PC-9 (cell line): ENCODE measurements around the gene UGT1A7. TPM values are rescaled to one million over a fixed set of nuclear protein-coding genes. Genes with fewer than 3 reads are reported as not detected.

ENCODE experiments used
- BruUV-seq: library from RNA; stranded (reverse); fragments of 400-500 nt; replicated peaks from 2 replicates; lab custom pipeline; 2021; lab: Mats Ljungman, UMichigan
- CTCF ChIA-PET: fragments of 300-600 bp; sonication (Branson Sonifier 250); formaldehyde crosslinking; loops from one replicate; lab custom pipeline; 2022; ENCODE audit warnings: antibody characterized with exemption; lab: Charles Lee
- POLR2A ChIA-PET: fragments of 300-600 bp; sonication (Branson Sonifier 250); formaldehyde crosslinking; loops from one replicate; lab custom pipeline; 2022; ENCODE audit warnings: antibody characterized with exemption; ENCODE audit not compliant: unreplicated experiment; lab: Charles Lee
- DNase-seq, 2 experiments: peaks; one replicate each; pipeline versions ENCODE4 v3.0.0 to v3.0.0-alpha.2; 2015 to 2022; ENCODE audit warnings: mixed read lengths in 1 of 2
- H2AFZ ChIP-seq: fragments of 200-600 bp; sonication (generic); 2 replicates; pipeline ENCODE4 v1.8.1; 2017; ENCODE audit warnings: antibody characterized with exemption
- H3F3A ChIP-seq: fragments of 200-600 bp; sonication (generic); 2 replicates; pipeline ENCODE4 v1.8.1; 2017; ENCODE audit warnings: antibody characterized with exemption, mild to moderate bottlenecking, low read depth; ENCODE audit not compliant: insufficient read depth
- H3K27ac ChIP-seq: fragments of 200-600 bp; sonication (generic); 2 replicates; pipeline ENCODE4 v1.6.1; 2016; ENCODE audit warnings: mixed run types
- H3K27me3 ChIP-seq: fragments of 200-600 bp; sonication (generic); 2 replicates; pipeline ENCODE4 v1.6.1; 2016; ENCODE audit warnings: low read depth, mixed run types; ENCODE audit not compliant: insufficient read depth
- H3K36me3 ChIP-seq: fragments of 200-600 bp; sonication (generic); 2 replicates; pipeline ENCODE4 v1.6.1; 2016; ENCODE audit warnings: low read depth, mixed run types
- H3K4me1 ChIP-seq: fragments of 200-600 bp; sonication (generic); replicated peaks from 2 replicates; pipeline ENCODE4 v1.6.1; 2016; ENCODE audit warnings: mixed run types; ENCODE audit not compliant: insufficient read depth
- H3K4me2 ChIP-seq: fragments of 200-600 bp; sonication (generic); 2 replicates; pipeline ENCODE4 v1.6.1; 2017; ENCODE audit warnings: mixed run types
- H3K4me3 ChIP-seq: fragments of 200-600 bp; sonication (generic); 2 replicates; pipeline ENCODE4 v1.6.1; 2016; ENCODE audit warnings: mixed run types
- H3K79me2 ChIP-seq: fragments of 200-600 bp; sonication (generic); 2 replicates; pipeline ENCODE4 v1.6.1; 2017; ENCODE audit warnings: low read depth, mixed run types
- H3K9me2 ChIP-seq: fragments of 200-600 bp; sonication (generic); 2 replicates; pipeline ENCODE4 v1.8.1; 2017; ENCODE audit warnings: mild to moderate bottlenecking; ENCODE audit not compliant: insufficient read depth
- H3K9me3 ChIP-seq: fragments of 200-600 bp; sonication (generic); 2 replicates; pipeline ENCODE4 v1.8.1; 2016; ENCODE audit warnings: low read depth; ENCODE audit not compliant: insufficient read depth
- H4K20me1 ChIP-seq: fragments of 200-600 bp; sonication (generic); 2 replicates; pipeline ENCODE4 v1.8.1; 2017; ENCODE audit not compliant: insufficient read depth
- CTCF ChIP-seq: fragments of 200-600 bp; sonication (generic); conservative IDR thresholded peaks from 2 replicates; pipeline ENCODE4 v1.6.1; 2017; ENCODE audit warnings: mixed run types, antibody characterized with exemption, mild to moderate bottlenecking, moderate library complexity
- EZH2 ChIP-seq: fragments of 200-600 bp; sonication (generic); IDR thresholded peaks from 2 replicates; pipeline ENCODE4 v1.8.0; 2017; ENCODE audit warnings: antibody characterized with exemption, low read depth
- intact Hi-C: fragments of 100-400 bp; cut with micrococcal nuclease; formaldehyde crosslinking; loops from one replicate; pipeline ENCODE4 v1.10.0; 2022; ENCODE audit not compliant: unreplicated experiment
- total RNA-seq: library from RNA; stranded (reverse); gene quantifications from 2 replicates; pipeline ENCODE4 v1.2.3, GENCODE V29; 2021

UGT1A7 gene
- total RNA-seq, 1 experiment from 2014 or later = 20.3 TPM

- ChIA-PET POLR2A (no interaction called here), CTCF (interaction anchor here (0.6 kb wide), 1 partner anchor 65 kb away, joined by 3 read pairs; no protein-coding TSS in a partner anchor)
- no TSS peak for BruUV-seq
- Histone ChIP-seq H3K4me1 (peaks cover 11% of the 10 kb centered on the region; the same call in 1 of the 2 replicates), H3K27ac (no peak overlapping the region; the same call in 1 of the 2 replicates), H2AFZ (no peak overlapping the region), H4K20me1 (peaks cover 60% of the 10 kb centered on the region), H3K4me2 (no peak overlapping the region), H3F3A (peaks cover 73% of the 10 kb centered on the region), H3K36me3 (peaks cover 69% of the 10 kb centered on the region), H3K27me3 (no peaks in the 10 kb centered on the region), H3K79me2 (peaks cover 92% of the 10 kb centered on the region), H3K9me2 (no peaks in the 10 kb centered on the region), H3K4me3 (no peak overlapping the region), H3K9me3 (no peaks in the 10 kb centered on the region)
- TF ChIP-seq CTCF (no peak), EZH2 (no peak)
- intact Hi-C loops = no loop called here
- DNase-seq = no peak
Observed at GRCh38 chr2:233758849-233759248, 77.1 kb downstream of the UGT1A7 start.

- TF ChIP-seq CTCF = no peak
- TF ChIP-seq EZH2 = no peak
- Histone ChIP-seq H4K20me1 (peaks cover 64% of the 10 kb centered on the region), H3K9me3 (no peaks in the 10 kb centered on the region), H3K36me3 (peaks cover 60% of the 10 kb centered on the region), H3K4me2 (no peak within 1 kb of the TSS), H3F3A (peaks cover 74% of the 10 kb centered on the region), H3K27me3 (no peaks in the 10 kb centered on the region), H3K9me2 (no peaks in the 10 kb centered on the region), H2AFZ (no peak within 1 kb of the TSS), H3K27ac (0 out of 2 replicates have a peak within 1 kb of the TSS, but pooled peaks have one; percentile 10), H3K4me1 (peaks cover 11% of the 10 kb centered on the region; the same call in 1 of the 2 replicates), H3K4me3 (no peak within 1 kb of the TSS), H3K79me2 (peaks cover 93% of the 10 kb centered on the region)
- intact Hi-C loops = no loop called here
- POLR2A ChIA-PET = no interaction called here
- CTCF ChIA-PET = no interaction called here
- no peak for DNase-seq
- BruUV-seq = no TSS peak
Observed at GRCh38 chr2:233760043-233760442, 78.3 kb downstream of the UGT1A7 start, which contains the start of gene UGT1A1. UGT1A1 (plus strand) TSS chr2:233760270; CDS start chr2:233760288, 18 bp downstream.

- no peak overlapping the region for H3K4me2 ChIP-seq
Observed at GRCh38 chr2:233761040-233761769, 79.5 kb downstream of the UGT1A7 start.

More at GRCh38 chr2:233761040-233761769, 79.5 kb downstream of the UGT1A7 start:
- Histone ChIP-seq H3F3A (peaks cover 77% of the 10 kb centered on the region), H3K4me1 (peaks cover 11% of the 10 kb centered on the region; the same call in 1 of the 2 replicates), H3K36me3 (peaks cover 56% of the 10 kb centered on the region), H3K9me3 (no peaks in the 10 kb centered on the region), H3K9me2 (no peaks in the 10 kb centered on the region), H4K20me1 (peaks cover 73% of the 10 kb centered on the region), H3K27ac (0 out of 2 replicates have a peak overlapping the region, but pooled peaks have one; percentile 10), H3K79me2 (peaks cover 92% of the 10 kb centered on the region), H3K4me3 (no peak overlapping the region), H3K27me3 (no peaks in the 10 kb centered on the region), H2AFZ (no peak overlapping the region)
- ChIA-PET POLR2A (interaction anchor here (0.9 kb wide), 1 partner anchor 10 kb away, joined by 7 read pairs; no protein-coding TSS in a partner anchor), CTCF (no interaction called here)
- intact Hi-C loops = no loop called here
- no peak for DNase-seq
- BruUV-seq = TSS peak; percentile 1
- TF ChIP-seq CTCF = no peak
- TF ChIP-seq EZH2 = no peak
